Glutamatergic neuron (in vitro differentiated cells): Measurements from ENCODE around the gene DUSP16. TPM values are rescaled to one million over a fixed set of nuclear protein-coding genes. Genes with fewer than 3 reads are reported as not detected.

Experiments used
- DNase-seq: peaks from one replicate; pipeline ENCODE4 v3.0.0; 2022
- H3K27ac Mint-ChIP-seq: one replicate; pipeline ENCODE4 v1.8.0; 2020; ENCODE audit warnings: mild to moderate bottlenecking, mixed read lengths, inconsistent platforms; ENCODE audit not compliant: unreplicated experiment
- H3K27me3 Mint-ChIP-seq: one replicate; pipeline ENCODE4 v1.8.0; 2020; ENCODE audit warnings: mild to moderate bottlenecking, moderate library complexity, mixed read lengths, inconsistent platforms; ENCODE audit not compliant: unreplicated experiment
- H3K36me3 Mint-ChIP-seq: one replicate; pipeline ENCODE4 v1.8.0; 2020; ENCODE audit warnings: mild to moderate bottlenecking, mixed read lengths, inconsistent platforms; ENCODE audit not compliant: unreplicated experiment
- H3K4me1 Mint-ChIP-seq: one replicate; pipeline ENCODE4 v1.8.0; 2020; ENCODE audit warnings: mild to moderate bottlenecking, low read depth, mixed read lengths, inconsistent platforms; ENCODE audit not compliant: unreplicated experiment
- H3K4me3 Mint-ChIP-seq: one replicate; pipeline ENCODE4 v1.8.0; 2020; ENCODE audit warnings: mild to moderate bottlenecking, mixed read lengths, inconsistent platforms; ENCODE audit not compliant: unreplicated experiment
- H3K9me3 Mint-ChIP-seq: one replicate; pipeline ENCODE4 v1.8.0; 2020; ENCODE audit warnings: mild to moderate bottlenecking, moderate library complexity, mixed read lengths, inconsistent platforms; ENCODE audit not compliant: unreplicated experiment
- CTCF ChIP-seq: fragments of 200-600 bp; sonication (generic); IDR thresholded peaks from one replicate; pipeline ENCODE4 v1.5.0; 2021; ENCODE audit not compliant: partially characterized antibody, unreplicated experiment
- total RNA-seq: library from RNA; stranded (reverse); fragmentation: NEBNext Ultra II Directional; extraction: Animal tissue kit (Norgen Biotek cat#: 25700); gene quantifications from one replicate; pipeline ENCODE4 v1.2.1, GENCODE V29; 2021; ENCODE audit not compliant: unreplicated experiment

The DUSP16 gene
- total RNA-seq, 1 donor from 2014 or later, result 39.0 TPM

GRCh38 chr12:12498210-12498609 is 64.5 kb downstream of the DUSP16 start:
- DNase-seq, result no peak
- no peak for TF ChIP-seq CTCF
- Mint-ChIP-seq H3K36me3 (no peaks in the 10 kb centered on the region), H3K27ac (no peak overlapping the region), H3K27me3 (no peaks in the 10 kb centered on the region), H3K4me1 (no peaks in the 10 kb centered on the region), H3K9me3 (no peaks in the 10 kb centered on the region), H3K4me3 (no peak overlapping the region)

GRCh38 chr12:12495536-12495935 is 67.1 kb downstream of the DUSP16 start:
- Mint-ChIP-seq H3K4me1 (no peaks in the 10 kb centered on the region), H3K4me3 (no peak overlapping the region), H3K27ac (no peak overlapping the region), H3K36me3 (no peaks in the 10 kb centered on the region), H3K27me3 (no peaks in the 10 kb centered on the region), H3K9me3 (no peaks in the 10 kb centered on the region)
- no peak for DNase-seq
- TF ChIP-seq CTCF, result no peak

DNA sequence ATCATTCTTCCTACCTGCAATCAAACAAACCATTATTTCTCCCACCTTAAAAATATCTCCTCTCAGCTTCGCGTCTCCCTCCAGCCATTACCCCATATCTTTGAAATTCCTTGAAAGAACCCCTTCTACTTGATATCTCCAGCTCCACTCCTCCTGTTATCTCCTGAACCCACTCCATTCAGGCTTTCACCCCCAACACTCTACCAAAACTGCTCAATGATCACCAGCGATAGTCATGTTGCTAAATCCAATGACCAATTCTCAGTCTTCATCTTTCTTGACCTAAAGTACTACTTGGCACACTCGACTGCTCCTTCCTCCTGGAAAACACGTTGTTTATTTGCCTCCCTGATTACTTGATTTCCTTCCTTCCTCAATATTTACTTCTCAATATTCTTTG is 70.1 kb downstream of the DUSP16 start:
- Mint-ChIP-seq H3K4me3 (no peak overlapping the region), H3K27me3 (peaks cover 2% of the 10 kb centered on the region), H3K9me3 (no peaks in the 10 kb centered on the region), H3K36me3 (no peaks in the 10 kb centered on the region), H3K27ac (no peak overlapping the region), H3K4me1 (peaks cover 7% of the 10 kb centered on the region)
- DNase-seq, result no peak
- no peak for TF ChIP-seq CTCF

GRCh38 chr12:12491606-12492005 is 71.1 kb downstream of the DUSP16 start:
- no peak for DNase-seq
- Mint-ChIP-seq H3K27me3 (peaks cover 2% of the 10 kb centered on the region), H3K4me3 (no peak overlapping the region), H3K27ac (no peak overlapping the region), H3K9me3 (no peaks in the 10 kb centered on the region), H3K36me3 (no peaks in the 10 kb centered on the region), H3K4me1 (peaks cover 7% of the 10 kb centered on the region)
- no peak for TF ChIP-seq CTCF

DNA sequence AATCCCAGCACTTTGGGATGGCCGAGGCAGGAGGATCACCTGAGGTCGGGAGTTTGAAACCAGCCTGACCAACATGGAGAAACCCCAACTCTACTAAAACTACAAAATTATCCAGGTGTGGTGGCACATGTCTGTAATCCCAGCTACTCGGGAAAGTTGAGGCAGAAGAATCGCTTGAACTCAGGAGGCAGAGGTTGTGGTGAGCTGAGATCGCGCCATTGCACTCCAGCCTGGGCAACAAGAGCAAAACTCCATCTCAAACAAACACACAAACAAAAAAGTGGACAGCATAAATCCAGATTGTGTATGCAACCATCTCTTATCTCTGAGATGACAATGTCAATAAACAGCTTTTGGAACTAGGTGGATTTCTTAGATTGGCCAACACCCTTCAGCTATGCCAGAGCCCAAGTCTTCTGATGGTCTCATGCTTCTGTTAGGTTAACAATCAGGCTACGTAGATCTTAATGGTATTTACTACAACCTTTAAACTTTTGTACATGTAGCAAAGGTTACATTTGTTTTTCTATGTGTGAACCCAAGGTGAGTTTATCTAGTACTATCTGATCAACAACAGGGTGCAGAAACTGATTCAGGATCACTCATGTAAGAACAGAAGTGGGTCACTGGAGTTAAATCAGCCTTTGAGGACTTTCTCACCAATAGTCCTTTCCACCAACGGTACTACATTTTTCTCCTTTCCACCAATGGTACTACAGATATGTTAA is 73.7 kb downstream of the DUSP16 start:
- Mint-ChIP-seq H3K36me3 (no peaks in the 10 kb centered on the region), H3K27ac (no peak overlapping the region), H3K27me3 (peaks cover 2% of the 10 kb centered on the region), H3K4me1 (peaks cover 7% of the 10 kb centered on the region), H3K9me3 (no peaks in the 10 kb centered on the region), H3K4me3 (no peak overlapping the region)
- DNase-seq, result no peak
- TF ChIP-seq CTCF, result no peak
